ENCODE results near the gene IFFO2.
"Not testable (repeated sequence)": the region's sequence is repeated elsewhere in the genome, so short reads cannot be mapped to it uniquely, and the experiment has no call there.

IFFO2 gene

GRCh38 chr1:18871401-18872070, 84.9 kb downstream of the IFFO2 start:
- TF ChIP-seq, protein P1, sequence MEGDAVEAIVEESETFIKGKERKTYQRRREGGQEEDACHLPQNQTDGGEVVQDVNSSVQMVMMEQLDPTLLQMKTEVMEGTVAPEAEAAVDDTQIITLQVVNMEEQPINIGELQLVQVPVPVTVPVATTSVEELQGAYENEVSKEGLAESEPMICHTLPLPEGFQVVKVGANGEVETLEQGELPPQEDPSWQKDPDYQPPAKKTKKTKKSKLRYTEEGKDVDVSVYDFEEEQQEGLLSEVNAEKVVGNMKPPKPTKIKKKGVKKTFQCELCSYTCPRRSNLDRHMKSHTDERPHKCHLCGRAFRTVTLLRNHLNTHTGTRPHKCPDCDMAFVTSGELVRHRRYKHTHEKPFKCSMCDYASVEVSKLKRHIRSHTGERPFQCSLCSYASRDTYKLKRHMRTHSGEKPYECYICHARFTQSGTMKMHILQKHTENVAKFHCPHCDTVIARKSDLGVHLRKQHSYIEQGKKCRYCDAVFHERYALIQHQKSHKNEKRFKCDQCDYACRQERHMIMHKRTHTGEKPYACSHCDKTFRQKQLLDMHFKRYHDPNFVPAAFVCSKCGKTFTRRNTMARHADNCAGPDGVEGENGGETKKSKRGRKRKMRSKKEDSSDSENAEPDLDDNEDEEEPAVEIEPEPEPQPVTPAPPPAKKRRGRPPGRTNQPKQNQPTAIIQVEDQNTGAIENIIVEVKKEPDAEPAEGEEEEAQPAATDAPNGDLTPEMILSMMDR (IDR thresholded peaks at IDR 0.05; ENCODE audit: insufficient read depth, low read depth, low read length, missing control alignments): no peak
- DNase-seq (ENCODE audit: low read depth): no peak
- no peak overlapping the region for H3K4me3 ChIP-seq (ENCODE audit: low read depth, low read length)

- no peak overlapping the region for H3K4me3 ChIP-seq (ENCODE audit: low read depth, low read length)
- DNase-seq (ENCODE audit: low read depth): no peak
- TF ChIP-seq, protein P1 (IDR thresholded peaks at IDR 0.05; ENCODE audit: insufficient read depth, low read depth, low read length, missing control alignments): no peak
These were observed 85.5 kb downstream of the IFFO2 start for GRCh38 chr1:18870957-18871356.

DNA sequence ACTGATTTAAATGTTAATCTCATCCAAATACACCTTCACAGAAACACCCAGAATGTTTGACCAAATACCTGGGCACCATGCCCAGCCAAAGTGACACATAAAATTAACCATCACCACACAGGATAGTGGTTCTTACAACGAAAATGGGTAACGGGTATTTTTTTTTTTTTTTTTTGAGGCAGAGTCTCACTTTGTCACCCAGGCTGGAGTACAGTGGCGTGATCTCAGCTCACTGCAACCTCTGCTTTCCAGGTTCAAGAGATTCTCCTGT, 85.9 kb downstream of the IFFO2 start:
- DNase-seq (ENCODE audit: low read depth); H3K4me3 ChIP-seq (ENCODE audit: low read depth, low read length): not testable (repeated sequence)

DNA sequence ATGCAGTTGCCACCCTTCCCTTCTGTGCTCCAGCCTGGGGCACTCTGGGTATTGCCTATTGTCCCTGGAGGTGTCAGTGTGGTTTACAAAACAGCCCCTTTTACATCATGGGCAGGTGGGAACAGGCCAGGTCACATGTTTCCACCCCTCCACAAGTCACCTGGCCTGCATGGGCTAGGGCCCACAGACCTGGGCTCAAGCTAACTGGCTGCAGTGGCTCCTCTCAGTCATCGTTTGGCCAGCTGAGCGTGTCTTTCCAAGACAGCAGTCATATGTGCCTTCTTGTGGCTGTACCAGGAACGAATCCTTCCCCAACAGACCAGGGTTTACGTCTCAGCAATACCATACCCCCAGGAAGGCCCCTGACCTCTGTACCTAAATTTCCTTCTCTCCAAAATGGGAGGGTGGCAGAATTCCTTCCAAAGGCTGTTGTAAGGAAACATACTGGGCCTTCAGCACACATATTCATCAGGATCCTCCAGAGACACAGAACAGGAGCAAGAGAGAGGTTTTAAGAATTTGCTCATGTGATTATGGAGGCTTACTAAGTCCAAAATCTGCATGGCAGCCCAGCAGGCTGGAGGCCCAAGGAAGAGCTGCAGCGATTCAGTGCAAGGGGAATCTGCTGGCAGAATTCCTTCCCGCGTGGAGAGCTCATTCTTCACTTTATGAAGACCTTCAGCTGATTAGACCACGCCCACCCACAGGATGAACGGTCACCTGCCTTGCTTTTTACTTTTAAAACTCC, 86.5 kb downstream of the IFFO2 start:
- TF ChIP-seq, protein P1 (IDR thresholded peaks at IDR 0.05; ENCODE audit: insufficient read depth, low read depth, low read length, missing control alignments): no peak
- no peak for DNase-seq (ENCODE audit: low read depth)
- no peak overlapping the region for H3K4me3 ChIP-seq (ENCODE audit: low read depth, low read length)

GRCh38 chr1:18868801-18869424, 87.6 kb downstream of the IFFO2 start:
- no peak overlapping the region for H3K4me3 ChIP-seq (ENCODE audit: low read depth, low read length)
- TF ChIP-seq, protein P1 (IDR thresholded peaks at IDR 0.05; ENCODE audit: insufficient read depth, low read depth, low read length, missing control alignments): no peak
- peak; percentile 18 for DNase-seq (ENCODE audit: low read depth)

DNA sequence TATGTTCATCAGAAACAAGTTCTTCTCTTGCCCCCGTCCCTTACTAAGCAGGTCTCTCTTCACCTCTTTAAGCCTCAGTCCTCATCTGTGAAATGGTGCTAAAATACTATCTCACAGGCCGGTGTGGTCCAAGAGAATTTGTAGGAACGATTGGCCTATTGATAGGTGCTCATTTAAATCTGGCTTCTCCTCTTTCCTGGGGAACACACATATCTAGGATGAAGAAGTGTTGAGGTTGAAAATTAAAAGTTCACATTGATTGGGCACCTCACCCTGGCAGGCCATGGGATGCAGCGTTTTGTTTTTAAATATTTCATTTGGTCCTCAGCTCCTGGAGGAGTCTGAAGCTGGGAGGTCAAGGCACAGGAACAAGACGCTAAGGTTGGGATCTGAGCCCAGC, 88.1 kb downstream of the IFFO2 start:
- no peak for DNase-seq (ENCODE audit: low read depth)
- TF ChIP-seq, protein P1 (IDR thresholded peaks at IDR 0.05; ENCODE audit: insufficient read depth, low read depth, low read length, missing control alignments): no peak
- H3K4me3 ChIP-seq (ENCODE audit: low read depth, low read length): no peak overlapping the region

DNA sequence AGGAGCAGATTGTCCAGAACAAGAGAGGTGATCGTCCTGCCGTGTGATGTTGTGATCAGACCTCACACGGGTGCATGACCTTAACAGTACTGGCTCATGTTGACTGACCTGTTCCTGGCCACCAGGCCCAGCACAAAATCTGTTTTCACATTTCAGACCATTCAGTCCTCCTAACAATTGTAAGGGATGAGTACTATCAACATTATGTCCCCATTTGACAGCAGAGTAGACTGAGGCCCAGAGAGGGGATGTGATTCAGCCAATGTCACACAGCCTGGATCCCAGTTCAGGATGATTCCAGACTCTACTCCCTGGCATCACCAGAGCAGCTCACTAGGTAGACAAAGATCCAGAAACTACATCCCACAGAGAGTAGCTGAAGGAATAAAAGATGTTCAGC, 89.6 kb downstream of the IFFO2 start:
- no peak for DNase-seq (ENCODE audit: low read depth)
- TF ChIP-seq, protein P1 (IDR thresholded peaks at IDR 0.05; ENCODE audit: insufficient read depth, low read depth, low read length, missing control alignments): no peak
- no peak overlapping the region for H3K4me3 ChIP-seq (ENCODE audit: low read depth, low read length)
